Hepatocyte (in vitro differentiated cells): ENCODE data around the gene TNFSF9.

ENCODE experiments used
- CTCF ChIP-seq: fragments of 200-600 bp; sonication (generic); IDR thresholded peaks from 2 replicates; pipeline ENCODE4 v1.5.1; 2016; ENCODE audit warnings: antibody characterized with exemption, mild to moderate bottlenecking; ENCODE audit not compliant: poor library complexity
- EZH2 ChIP-seq: fragments of 200-600 bp; sonication (generic); IDR thresholded peaks from 2 replicates; pipeline ENCODE4 v1.6.1; 2016; ENCODE audit warnings: antibody characterized with exemption, mild to moderate bottlenecking, borderline replicate concordance
- EZH2phosphoT487 ChIP-seq: fragments of 200-600 bp; sonication (generic); IDR thresholded peaks from one replicate; pipeline ENCODE4 v1.6.1; 2018; ENCODE audit warnings: antibody characterized with exemption, mild to moderate bottlenecking, low read depth, moderate library complexity; ENCODE audit not compliant: unreplicated experiment, severe bottlenecking

- TF ChIP-seq CTCF (no peak), EZH2 (no peak), EZH2phosphoT487 (no peak)
These were observed 2.8 kb upstream of the TNFSF9 start for GRCh38 chr19:6527893-6528543.
